Measurements from ENCODE around the gene RAD51B. TPM values are rescaled to one million over a fixed set of nuclear protein-coding genes. Genes with fewer than 3 reads are reported as not detected.
"Not testable (repeated sequence)": the region's sequence is repeated elsewhere in the genome, so short reads cannot be mapped to it uniquely, and the experiment has no call there.

Gene RAD51B
- total RNA-seq, 1 donor from 2014 or later, result 38.6 TPM

DNA sequence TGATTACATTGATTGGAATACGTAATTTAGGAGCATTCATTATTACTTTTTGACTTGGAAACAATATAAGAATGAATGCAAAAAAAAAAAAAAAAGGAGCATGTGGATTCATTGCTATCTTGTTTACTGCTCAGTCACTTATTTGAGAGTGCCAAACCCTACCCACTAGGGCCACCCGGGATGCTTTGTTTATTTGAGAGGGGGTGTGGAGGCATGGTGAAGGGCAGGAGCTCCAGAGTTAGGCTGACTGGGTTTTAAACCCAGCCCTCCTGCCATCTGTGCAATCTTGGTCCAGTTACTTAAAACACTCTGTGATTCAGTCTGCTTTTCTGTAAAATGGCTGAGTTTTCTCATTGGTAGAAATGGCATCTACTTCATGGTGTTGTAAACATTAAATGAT, 195.2 kb downstream of the RAD51B start:
- H3K9ac ChIP-seq (ENCODE audit: low read depth in 1 of 3, low read length in 3 of 3), result no peak overlapping the region
- H3K9me3 ChIP-seq (ENCODE audit: control insufficient read depth in 3 of 3, low read length in 3 of 3), result no peaks in the 10 kb centered on the region
- H3K4me3 ChIP-seq (ENCODE audit: low read length in 3 of 3), result no peak overlapping the region
- no peak overlapping the region for H3K27ac ChIP-seq (ENCODE audit: low read depth, low read length)
- H3K4me1 ChIP-seq (ENCODE audit: control insufficient read depth in 3 of 3, insufficient read depth in 3 of 3, low read length in 3 of 3), result peaks cover 0 to 6% (median 0%) of the 10 kb centered on the region in 3 donors
- H3K36me3 ChIP-seq (ENCODE audit: control insufficient read depth in 3 of 3, insufficient read depth in 3 of 3, low read length in 3 of 3), result no peaks in the 10 kb centered on the region
- H3K27me3 ChIP-seq (ENCODE audit: control insufficient read depth in 3 of 3, insufficient read depth in 3 of 3, low read length in 3 of 3), result no peaks in the 10 kb centered on the region

DNA sequence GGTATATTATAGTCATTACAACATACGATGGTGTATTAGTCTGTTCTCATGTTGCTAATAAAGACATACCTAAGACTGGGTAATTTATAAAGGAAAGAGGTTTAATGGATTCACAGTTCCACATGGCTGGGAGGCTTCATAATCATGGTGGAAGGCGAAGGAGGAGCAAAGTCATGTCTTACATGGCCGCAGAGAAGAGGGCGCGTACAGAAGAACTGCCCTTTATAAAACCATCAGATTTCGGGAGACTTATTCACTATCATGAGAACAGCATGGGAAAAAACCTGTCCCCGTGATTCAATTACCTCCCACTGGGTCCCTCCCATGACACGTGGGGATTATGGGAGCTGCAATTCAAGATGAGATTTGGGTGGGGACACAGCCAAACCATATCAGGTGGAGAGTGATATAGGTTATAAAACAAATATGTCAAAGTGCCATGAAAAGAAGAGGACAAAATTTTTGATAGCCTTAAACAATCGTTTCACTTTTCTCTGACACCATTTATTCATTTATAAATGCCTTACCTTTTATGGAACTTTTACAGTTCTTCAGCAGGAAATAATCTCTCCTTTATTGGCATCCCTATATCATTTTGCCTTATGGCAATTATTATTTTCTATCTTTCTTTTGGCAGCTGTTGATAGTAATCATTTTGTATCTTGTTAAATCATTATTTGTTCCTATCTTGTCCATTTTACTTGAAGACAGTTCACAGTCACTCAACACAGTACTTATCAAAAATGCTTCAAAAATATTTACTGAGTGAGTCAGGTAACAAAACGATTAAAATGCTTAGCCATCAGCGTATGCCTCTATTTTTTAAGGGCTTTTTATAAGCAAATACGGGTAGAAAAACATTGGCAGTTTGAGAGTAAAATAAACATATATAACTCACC, 196.0 kb downstream of the RAD51B start:
- Histone ChIP-seq H3K4me1 (ENCODE audit: control insufficient read depth in 3 of 3, insufficient read depth in 3 of 3, low read length in 3 of 3) (peaks cover 0 to 6% (median 0%) of the 10 kb centered on the region in 3 donors), H3K36me3 (ENCODE audit: control insufficient read depth in 3 of 3, insufficient read depth in 3 of 3, low read length in 3 of 3) (no peaks in the 10 kb centered on the region), H3K4me3 (ENCODE audit: low read length in 3 of 3) (no peak overlapping the region), H3K27me3 (ENCODE audit: control insufficient read depth in 3 of 3, insufficient read depth in 3 of 3, low read length in 3 of 3) (no peaks in the 10 kb centered on the region), H3K9me3 (ENCODE audit: control insufficient read depth in 3 of 3, low read length in 3 of 3) (no peaks in the 10 kb centered on the region), H3K9ac (ENCODE audit: low read depth in 1 of 3, low read length in 3 of 3) (no peak overlapping the region), H3K27ac (ENCODE audit: low read depth, low read length) (no peak overlapping the region)

DNA sequence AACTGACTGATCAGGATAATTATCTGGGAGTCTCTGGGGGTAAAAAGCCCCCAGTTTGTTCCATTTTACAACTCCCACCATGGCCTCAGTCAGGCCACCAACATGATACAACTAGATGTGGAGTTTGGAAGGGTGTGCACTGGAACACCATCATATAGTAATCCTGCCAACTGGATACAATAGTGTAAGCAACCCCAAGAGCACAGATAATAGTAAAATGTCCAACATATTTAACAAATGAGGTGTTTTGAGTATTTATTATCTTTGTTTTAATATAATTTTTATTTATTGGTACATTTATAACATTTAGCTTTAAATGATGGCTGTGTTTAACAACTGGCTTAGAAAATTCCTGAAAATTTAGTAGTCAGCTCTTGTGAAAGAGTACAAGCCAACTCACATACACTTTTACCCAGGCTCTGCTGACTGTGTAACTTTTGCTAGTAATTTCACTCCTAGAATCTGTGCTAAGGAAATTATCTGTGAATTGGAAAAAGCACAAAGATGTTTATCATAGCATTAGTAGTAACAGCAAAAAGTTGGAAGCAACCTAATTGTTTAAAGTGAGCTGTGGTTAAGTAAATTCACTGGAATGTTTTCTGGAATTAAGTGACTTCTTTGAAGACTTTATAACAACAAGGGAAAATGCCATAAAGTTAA, 196.8 kb downstream of the RAD51B start:
- H3K27ac ChIP-seq (ENCODE audit: low read depth, low read length), result no peak overlapping the region
- H3K4me1 ChIP-seq (ENCODE audit: control insufficient read depth in 3 of 3, insufficient read depth in 3 of 3, low read length in 3 of 3), result peaks cover 0 to 6% (median 0%) of the 10 kb centered on the region in 3 donors
- H3K36me3 ChIP-seq (ENCODE audit: control insufficient read depth in 3 of 3, insufficient read depth in 3 of 3, low read length in 3 of 3), result no peaks in the 10 kb centered on the region
- H3K27me3 ChIP-seq (ENCODE audit: control insufficient read depth in 3 of 3, insufficient read depth in 3 of 3, low read length in 3 of 3), result no peaks in the 10 kb centered on the region
- H3K4me3 ChIP-seq (ENCODE audit: low read length in 3 of 3), result no peak overlapping the region
- H3K9ac ChIP-seq (ENCODE audit: low read depth in 1 of 3, low read length in 3 of 3), result no peak overlapping the region
- no peaks in the 10 kb centered on the region for H3K9me3 ChIP-seq (ENCODE audit: control insufficient read depth in 3 of 3, low read length in 3 of 3)

DNA sequence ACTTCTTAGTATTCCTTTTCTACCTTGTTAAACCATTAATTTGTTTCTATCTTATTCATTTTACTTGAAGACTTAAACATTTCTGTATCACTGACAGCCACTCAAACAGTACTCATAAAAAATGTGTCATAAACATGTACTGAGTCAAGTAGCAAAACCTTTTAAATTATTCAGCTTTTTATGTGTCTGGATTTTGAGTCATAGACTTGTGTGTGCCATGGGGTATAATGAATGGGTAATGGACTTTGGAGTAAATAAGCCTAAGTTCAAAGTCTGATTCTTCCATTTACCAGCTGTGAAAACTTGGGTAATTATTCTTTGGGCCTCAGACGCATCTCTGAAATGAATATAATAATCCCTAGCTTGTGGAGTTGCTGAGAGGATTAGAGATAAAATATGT, 199.0 kb downstream of the RAD51B start:
- no peak overlapping the region for H3K27ac ChIP-seq (ENCODE audit: low read depth, low read length)
- H3K27me3 ChIP-seq (ENCODE audit: control insufficient read depth in 3 of 3, insufficient read depth in 3 of 3, low read length in 3 of 3), result no peaks in the 10 kb centered on the region
- no peak overlapping the region for H3K4me3 ChIP-seq (ENCODE audit: low read length in 3 of 3)
- H3K4me1 ChIP-seq (ENCODE audit: control insufficient read depth in 3 of 3, insufficient read depth in 3 of 3, low read length in 3 of 3), result no peaks in the 10 kb centered on the region
- H3K9me3 ChIP-seq (ENCODE audit: control insufficient read depth in 3 of 3, low read length in 3 of 3), result no peaks in the 10 kb centered on the region
- H3K36me3 ChIP-seq (ENCODE audit: control insufficient read depth in 3 of 3, insufficient read depth in 3 of 3, low read length in 3 of 3), result no peaks in the 10 kb centered on the region
- H3K9ac ChIP-seq (ENCODE audit: low read depth in 1 of 3, low read length in 3 of 3), result no peak overlapping the region

DNA sequence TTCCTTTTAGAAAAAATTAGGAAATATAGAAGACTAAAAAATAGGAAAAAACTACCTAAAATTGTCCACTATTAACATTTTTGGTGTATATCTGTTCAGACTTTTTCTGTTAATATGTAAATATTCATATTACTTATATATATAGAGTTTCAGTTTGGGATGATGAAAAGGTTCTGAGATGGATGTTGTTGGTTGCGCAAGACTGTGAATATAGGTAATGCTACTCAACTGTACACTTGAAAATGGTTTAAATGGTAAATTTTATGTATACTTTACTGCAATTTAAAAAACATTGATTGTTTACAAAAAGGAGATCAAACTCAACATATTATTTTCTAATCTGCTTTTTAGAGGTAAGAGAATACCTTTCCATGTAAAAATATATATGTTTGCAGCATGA, 200.9 kb downstream of the RAD51B start:
- H3K4me3 ChIP-seq (ENCODE audit: low read length in 3 of 3), result no peak overlapping the region
- no peaks in the 10 kb centered on the region for H3K4me1 ChIP-seq (ENCODE audit: control insufficient read depth in 3 of 3, insufficient read depth in 3 of 3, low read length in 3 of 3)
- H3K27me3 ChIP-seq (ENCODE audit: control insufficient read depth in 3 of 3, insufficient read depth in 3 of 3, low read length in 3 of 3), result no peaks in the 10 kb centered on the region
- no peak overlapping the region for H3K27ac ChIP-seq (ENCODE audit: low read depth, low read length)
- H3K9ac ChIP-seq (ENCODE audit: low read depth in 1 of 3, low read length in 3 of 3), result no peak overlapping the region
- H3K9me3 ChIP-seq (ENCODE audit: control insufficient read depth in 3 of 3, low read length in 3 of 3), result no peaks in the 10 kb centered on the region
- H3K36me3 ChIP-seq (ENCODE audit: control insufficient read depth in 3 of 3, insufficient read depth in 3 of 3, low read length in 3 of 3), result no peaks in the 10 kb centered on the region

DNA sequence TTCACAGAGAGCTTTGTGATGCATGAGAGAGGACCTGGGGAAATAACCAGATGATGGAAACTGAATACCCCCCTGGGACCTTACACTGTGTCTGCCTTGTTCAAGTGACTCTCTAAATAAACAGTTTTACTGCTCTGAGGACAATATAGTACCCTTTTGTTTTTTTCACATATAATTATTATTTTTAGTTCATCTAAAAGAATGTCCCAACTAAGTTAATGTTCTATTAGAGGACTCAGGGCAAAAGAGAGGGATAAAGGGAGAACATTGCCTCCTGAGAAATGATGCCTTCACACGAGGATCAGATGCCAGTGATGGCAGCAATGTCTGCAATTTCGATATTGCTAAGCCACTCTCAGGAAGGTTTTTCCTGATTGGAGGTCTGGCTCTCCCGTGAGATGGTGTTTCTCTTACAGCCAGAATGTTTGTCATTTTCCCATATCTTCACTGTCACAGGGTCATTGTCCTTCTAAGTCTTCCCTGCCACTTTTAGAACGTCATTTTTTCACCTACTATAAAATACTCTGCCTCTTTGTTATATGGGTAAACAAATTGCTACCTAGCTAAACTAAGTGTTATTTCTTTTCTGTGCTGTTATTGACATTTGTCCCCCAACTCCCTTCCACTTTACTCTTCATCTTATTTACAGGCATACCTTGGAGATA, 201.6 kb downstream of the RAD51B start:
- Histone ChIP-seq H3K9ac (ENCODE audit: low read depth in 1 of 3, low read length in 3 of 3) (no peak overlapping the region), H3K36me3 (ENCODE audit: control insufficient read depth in 3 of 3, insufficient read depth in 3 of 3, low read length in 3 of 3) (no peaks in the 10 kb centered on the region), H3K4me3 (ENCODE audit: low read length in 3 of 3) (no peak overlapping the region), H3K9me3 (ENCODE audit: control insufficient read depth in 3 of 3, low read length in 3 of 3) (no peaks in the 10 kb centered on the region), H3K4me1 (ENCODE audit: control insufficient read depth in 3 of 3, insufficient read depth in 3 of 3, low read length in 3 of 3) (no peaks in the 10 kb centered on the region), H3K27me3 (ENCODE audit: control insufficient read depth in 3 of 3, insufficient read depth in 3 of 3, low read length in 3 of 3) (no peaks in the 10 kb centered on the region), H3K27ac (ENCODE audit: low read depth, low read length) (no peak overlapping the region)

DNA sequence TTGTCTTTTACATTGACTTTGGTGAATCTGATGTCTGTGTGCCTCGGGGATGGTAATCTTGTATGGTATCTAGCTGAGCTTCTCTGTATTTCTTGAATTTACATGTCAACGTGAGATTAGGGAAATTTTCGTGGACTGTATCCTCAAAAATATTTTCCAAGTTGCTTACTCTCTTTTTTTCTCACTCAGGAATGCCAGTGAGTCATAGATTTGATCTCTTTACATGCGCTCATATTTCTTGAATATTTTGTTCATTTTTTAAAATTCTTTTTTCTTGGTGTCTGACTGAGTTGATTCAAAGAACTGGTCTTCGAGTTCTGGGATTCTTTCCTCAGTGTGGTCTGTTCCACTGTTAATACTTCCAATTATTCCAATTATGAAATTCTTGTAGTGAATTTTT, 207.7 kb downstream of the RAD51B start:
- Histone ChIP-seq H3K4me3 (ENCODE audit: low read length in 3 of 3) (no peak overlapping the region), H3K27ac (ENCODE audit: low read depth, low read length) (no peak overlapping the region), H3K9ac (ENCODE audit: low read depth in 1 of 3, low read length in 3 of 3) (no peak overlapping the region), H3K36me3 (ENCODE audit: control insufficient read depth in 3 of 3, insufficient read depth in 3 of 3, low read length in 3 of 3) (no peaks in the 10 kb centered on the region), H3K27me3 (ENCODE audit: control insufficient read depth in 3 of 3, insufficient read depth in 3 of 3, low read length in 3 of 3) (no peaks in the 10 kb centered on the region), H3K4me1 (ENCODE audit: control insufficient read depth in 3 of 3, insufficient read depth in 3 of 3, low read length in 3 of 3) (no peaks in the 10 kb centered on the region), H3K9me3 (ENCODE audit: control insufficient read depth in 3 of 3, low read length in 3 of 3) (peaks cover 0 to 4% (median 0%) of the 10 kb centered on the region in 3 donors)

DNA sequence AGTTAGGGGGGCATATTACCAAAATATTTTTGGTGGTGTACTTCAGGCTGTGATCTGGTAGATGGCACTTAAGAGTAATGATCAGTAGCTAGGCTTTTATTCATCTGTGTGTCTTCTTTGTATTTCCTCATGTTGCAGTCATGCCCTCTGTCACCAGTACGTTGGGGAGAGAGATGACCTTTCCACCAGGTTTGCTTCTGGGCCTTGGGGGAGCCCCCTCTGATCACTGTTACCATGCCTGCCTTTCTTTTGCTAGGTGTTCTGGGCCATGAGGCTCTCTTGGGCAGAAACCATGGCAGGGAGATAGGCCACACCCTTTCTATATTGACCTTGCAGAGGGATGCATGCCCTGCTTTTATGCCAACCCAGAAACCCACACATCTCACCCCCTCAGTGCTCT, 208.5 kb downstream of the RAD51B start:
- Histone ChIP-seq H3K27ac (ENCODE audit: low read depth, low read length) (no peak overlapping the region), H3K4me1 (ENCODE audit: control insufficient read depth in 3 of 3, insufficient read depth in 3 of 3, low read length in 3 of 3) (no peaks in the 10 kb centered on the region), H3K4me3 (ENCODE audit: low read length in 3 of 3) (no peak overlapping the region), H3K36me3 (ENCODE audit: control insufficient read depth in 3 of 3, insufficient read depth in 3 of 3, low read length in 3 of 3) (no peaks in the 10 kb centered on the region), H3K27me3 (ENCODE audit: control insufficient read depth in 3 of 3, insufficient read depth in 3 of 3, low read length in 3 of 3) (no peaks in the 10 kb centered on the region), H3K9ac (ENCODE audit: low read depth in 1 of 3, low read length in 3 of 3) (no peak overlapping the region), H3K9me3 (ENCODE audit: control insufficient read depth in 3 of 3, low read length in 3 of 3) (peaks cover 0 to 4% (median 0%) of the 10 kb centered on the region in 3 donors)

DNA sequence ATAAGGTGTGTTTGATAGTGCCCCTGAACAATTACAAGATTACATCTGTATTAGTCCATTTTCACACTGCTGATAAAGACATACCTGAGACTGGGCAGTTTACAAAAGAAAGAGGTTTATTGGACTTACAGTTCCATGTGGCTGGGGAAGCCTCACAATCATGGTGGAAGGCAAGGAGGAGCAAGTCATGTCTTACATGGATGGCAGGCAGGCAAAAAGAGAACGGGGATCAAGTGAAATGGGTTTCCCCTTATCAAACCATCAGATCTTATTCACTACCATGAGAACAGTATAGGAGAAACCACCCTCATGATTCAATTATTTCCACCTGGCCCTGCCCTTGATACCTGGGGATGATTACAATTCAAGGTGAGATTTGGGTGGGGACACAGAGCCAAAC, 211.4 kb downstream of the RAD51B start:
- not testable (repeated sequence) for H3K4me3 ChIP-seq (ENCODE audit: low read length in 3 of 3); H3K9ac ChIP-seq (ENCODE audit: low read depth in 1 of 3, low read length in 3 of 3); H3K36me3 ChIP-seq (ENCODE audit: control insufficient read depth in 3 of 3, insufficient read depth in 3 of 3, low read length in 3 of 3); H3K27me3 ChIP-seq (ENCODE audit: control insufficient read depth in 3 of 3, insufficient read depth in 3 of 3, low read length in 3 of 3); H3K27ac ChIP-seq (ENCODE audit: low read depth, low read length); H3K9me3 ChIP-seq (ENCODE audit: control insufficient read depth in 3 of 3, low read length in 3 of 3); H3K4me1 ChIP-seq (ENCODE audit: control insufficient read depth in 3 of 3, insufficient read depth in 3 of 3, low read length in 3 of 3)

DNA sequence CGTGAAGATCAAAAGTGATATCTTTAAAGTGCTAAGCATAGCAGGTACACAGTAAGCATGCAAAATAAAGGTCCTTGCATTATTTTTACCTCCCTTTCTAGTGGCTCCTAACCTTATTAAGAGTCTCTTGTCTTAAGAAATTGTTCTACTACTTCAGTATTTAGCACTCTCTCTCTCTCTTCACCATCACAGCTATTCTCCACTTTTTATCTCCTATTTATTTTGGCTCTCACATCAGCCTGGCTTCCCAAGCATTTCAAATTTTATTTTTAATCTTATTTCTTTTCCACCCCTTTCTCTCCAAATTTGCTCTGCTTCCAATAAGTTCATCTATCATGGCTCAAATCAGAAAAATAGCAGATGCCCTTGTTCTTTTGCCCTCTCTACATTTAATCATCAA, 212.6 kb downstream of the RAD51B start:
- H3K27ac ChIP-seq (ENCODE audit: low read depth, low read length), result no peak overlapping the region
- no peak overlapping the region for H3K4me3 ChIP-seq (ENCODE audit: low read length in 3 of 3)
- no peaks in the 10 kb centered on the region for H3K36me3 ChIP-seq (ENCODE audit: control insufficient read depth in 3 of 3, insufficient read depth in 3 of 3, low read length in 3 of 3)
- H3K9me3 ChIP-seq (ENCODE audit: control insufficient read depth in 3 of 3, low read length in 3 of 3), result peaks cover 0 to 4% (median 0%) of the 10 kb centered on the region in 3 donors
- no peaks in the 10 kb centered on the region for H3K27me3 ChIP-seq (ENCODE audit: control insufficient read depth in 3 of 3, insufficient read depth in 3 of 3, low read length in 3 of 3)
- H3K9ac ChIP-seq (ENCODE audit: low read depth in 1 of 3, low read length in 3 of 3), result no peak overlapping the region
- no peaks in the 10 kb centered on the region for H3K4me1 ChIP-seq (ENCODE audit: control insufficient read depth in 3 of 3, insufficient read depth in 3 of 3, low read length in 3 of 3)
